GM12801 (cell line): Measurements from ENCODE around the gene GINM1.

Experiments used
- CTCF ChIP-seq: IDR thresholded peaks from one replicate; pipeline ENCODE4 v1.5.1; 2011; ENCODE audit warnings: control low read depth; ENCODE audit not compliant: insufficient read length; ENCODE audit errors: extremely low read depth

GINM1 gene

GRCh38 chr6:149566410-149567193 lies 427 bp downstream of the GINM1 start:
- no peak for TF ChIP-seq CTCF

GRCh38 chr6:149567194-149567586 lies 1.0 kb downstream of the GINM1 start:
- TF ChIP-seq CTCF, result no peak

- no peak for TF ChIP-seq CTCF
Observed at GRCh38 chr6:149567945-149568585, 1.9 kb downstream of the GINM1 start.

GRCh38 chr6:149580880-149581279 lies 14.7 kb downstream of the GINM1 start:
- TF ChIP-seq CTCF, result no peak

- no peak for TF ChIP-seq CTCF
Observed at GRCh38 chr6:149581349-149581748, 15.2 kb downstream of the GINM1 start.

- no peak for TF ChIP-seq CTCF
Observed at GRCh38 chr6:149586149-149586548, 20.0 kb downstream of the GINM1 start.

- TF ChIP-seq CTCF, result no peak
Observed at GRCh38 chr6:149592983-149593382, 26.8 kb downstream of the GINM1 start.
